ENCODE measurements around the gene INPP5E.
A peak's percentile ranks its signal among the peaks of the same experiment; 100 is the strongest.

Gene INPP5E

GRCh38 chr9:136416914-136417313 is 22.7 kb downstream of the INPP5E start:
- TF ChIP-seq CTCF (IDR thresholded peaks at IDR 0.05) (no peak), ZFX (IDR thresholded peaks at IDR 0.05; ENCODE audit: borderline replicate concordance) (no peak)

GRCh38 chr9:136416427-136416826 is 23.2 kb downstream of the INPP5E start:
- no peak for TF ChIP-seq CTCF (IDR thresholded peaks at IDR 0.05)
- TF ChIP-seq ZFX (IDR thresholded peaks at IDR 0.05; ENCODE audit: borderline replicate concordance): no peak
- no peak overlapping the region for H3K27ac ChIP-seq

More at GRCh38 chr9:136416914-136417313, 22.7 kb downstream of the INPP5E start:
- no peak overlapping the region for H3K27ac ChIP-seq

- H3K27ac ChIP-seq: no peak overlapping the region
- TF ChIP-seq ZFX (IDR thresholded peaks at IDR 0.05; ENCODE audit: borderline replicate concordance) (no peak), CTCF (IDR thresholded peaks at IDR 0.05) (no peak)
Observed at GRCh38 chr9:136412962-136413361, 26.7 kb downstream of the INPP5E start.

GRCh38 chr9:136411378-136411777 is 28.3 kb downstream of the INPP5E start:
- H3K27ac ChIP-seq: peak overlapping the region; percentile 70; the same call in 1 of the 2 replicates
- TF ChIP-seq ZFX (IDR thresholded peaks at IDR 0.05; ENCODE audit: borderline replicate concordance) (no peak), CTCF (IDR thresholded peaks at IDR 0.05) (no peak)

- peak within 1 kb of the TSS; percentile 70 for H3K27ac ChIP-seq
- TF ChIP-seq ZFX (IDR thresholded peaks at IDR 0.05; ENCODE audit: borderline replicate concordance) (no peak), CTCF (IDR thresholded peaks at IDR 0.05) (no peak)
Observed at GRCh38 chr9:136410500-136411287, 29.0 kb downstream of the INPP5E start, which contains the start of the genes ENTR1 and PMPCA. TSS of gene ENTR1 (minus strand) at chr9:136410614. CDS start at chr9:136410397, 217 bp downstream. TSS of gene PMPCA (plus strand) at chr9:136410658. CDS start at chr9:136410669, 11 bp downstream.

- no peak for TF ChIP-seq CTCF (IDR thresholded peaks at IDR 0.05)
- TF ChIP-seq ZFX (IDR thresholded peaks at IDR 0.05; ENCODE audit: borderline replicate concordance): no peak
Observed at GRCh38 chr9:136409557-136410455, 29.8 kb downstream of the INPP5E start.

More at GRCh38 chr9:136409557-136410455, 29.8 kb downstream of the INPP5E start:
- H3K27ac ChIP-seq: peak overlapping the region; percentile 70
